Measurements from ENCODE around the gene ATP1B3. TPM values are rescaled to one million over a fixed set of nuclear protein-coding genes. Genes with fewer than 3 reads are reported as not detected.

The ATP1B3 gene
- 100 to 1,000 TPM; 120 to 161 (median 140) TPM for total RNA-seq

GRCh38 chr3:141876381-141876890 is at the start of gene ATP1B3:
Gene ATP1B3 (plus strand): TSS chr3:141876643. CDS start chr3:141876802, 159 bp downstream.
- TF ChIP-seq POLR2A (IDR thresholded peaks at IDR 0.05) (peak in 1 of 2 donors; percentile 82), CTCF (IDR thresholded peaks at IDR 0.05) (no peak)
- H3K4me3 ChIP-seq (ENCODE audit: low read depth, poor library complexity, severe bottlenecking), result peak within 1 kb of the TSS; percentile 97
- peak in 1 of 2 donors; percentile 96 for DNase-seq (ENCODE audit: low spot score in 2 of 2)
- WGBS, 2 donors, result 0 to 1% methylated on average over 33 to 38 of the region's 69 CpGs
- intact Hi-C loops (cut with DNase I; ENCODE audit: low total_unique reads), result loop anchor here (10.0 kb wide), 1 partner anchor 142 kb away; the partner anchor contains the start of gene RNF7

GRCh38 chr3:141828487-141828886 is 48.0 kb upstream of the ATP1B3 start:
- intact Hi-C loops (cut with DNase I; ENCODE audit: low total_unique reads), result no loop called here
- H3K4me3 ChIP-seq (ENCODE audit: low read depth, poor library complexity, severe bottlenecking), result no peak overlapping the region
- TF ChIP-seq CTCF (IDR thresholded peaks at IDR 0.05) (no peak), POLR2A (IDR thresholded peaks at IDR 0.05) (no peak)
- DNase-seq (ENCODE audit: low spot score in 2 of 2), result no peak

GRCh38 chr3:141828890-141829289 is 47.6 kb upstream of the ATP1B3 start:
- no peak overlapping the region for H3K4me3 ChIP-seq (ENCODE audit: low read depth, poor library complexity, severe bottlenecking)
- no peak for TF ChIP-seq CTCF (IDR thresholded peaks at IDR 0.05)
- no peak for TF ChIP-seq POLR2A (IDR thresholded peaks at IDR 0.05)
- intact Hi-C loops (cut with DNase I; ENCODE audit: low total_unique reads), result no loop called here
- peak; percentile 83 to 92 for DNase-seq (ENCODE audit: low spot score in 2 of 2)
- 12 to 20% methylated on average over 2 of the region's 2 CpGs for WGBS, 2 donors

- 52 to 67% methylated on average over 6 of the region's 6 CpGs for WGBS, 2 donors
- TF ChIP-seq CTCF (IDR thresholded peaks at IDR 0.05) (no peak), POLR2A (IDR thresholded peaks at IDR 0.05) (no peak)
- intact Hi-C loops (cut with DNase I; ENCODE audit: low total_unique reads), result no loop called here
- no peak overlapping the region for H3K4me3 ChIP-seq (ENCODE audit: low read depth, poor library complexity, severe bottlenecking)
- DNase-seq (ENCODE audit: low spot score in 2 of 2), result peak in 1 of 2 donors; percentile 72
Measured at GRCh38 chr3:141830508-141830907, 45.9 kb upstream of the ATP1B3 start.

- no peak for DNase-seq (ENCODE audit: low spot score in 2 of 2)
- intact Hi-C loops (cut with DNase I; ENCODE audit: low total_unique reads), result no loop called here
- TF ChIP-seq CTCF (IDR thresholded peaks at IDR 0.05) (no peak), POLR2A (IDR thresholded peaks at IDR 0.05) (no peak)
- WGBS, 2 donors, result 91 to 96% methylated on average over 3 of the region's 3 CpGs
- H3K4me3 ChIP-seq (ENCODE audit: low read depth, poor library complexity, severe bottlenecking), result no peak overlapping the region
Measured at GRCh38 chr3:141834292-141834691, 42.2 kb upstream of the ATP1B3 start.

Data from lower leg skin (tissue), 4 donors.